ENCODE measurements around the gene OR7G3.

OR7G3 gene

GRCh38 chr19:9126900-9127405 is at the start of gene OR7G3:
Gene OR7G3 (minus strand): TSS chr19:9126950. CDS start chr19:9126950, 0 bp downstream.
- DNase-seq (ENCODE audit: low read depth, low spot score), result no peak

DNA sequence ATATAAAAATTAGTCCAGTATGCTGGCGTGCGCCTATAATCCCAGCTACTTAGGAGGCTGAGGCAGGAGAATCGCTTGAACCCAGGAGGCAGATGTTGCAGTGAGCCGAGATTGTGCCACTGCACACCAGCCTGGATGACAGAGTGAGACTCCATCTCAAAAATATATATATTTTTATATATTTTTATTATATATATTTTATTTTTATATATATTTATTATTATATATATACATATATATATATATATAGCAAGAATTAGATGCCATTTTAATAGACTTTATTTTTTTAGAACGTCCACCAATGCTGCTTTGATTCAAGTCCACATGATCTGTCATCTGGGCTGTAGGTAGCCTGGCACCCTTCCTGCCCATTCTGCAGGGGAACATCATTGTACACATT is 48.6 kb upstream of the OR7G3 start:
- no peak for DNase-seq (ENCODE audit: low read depth, low spot score)

GRCh38 chr19:9171393-9171991 is 44.7 kb upstream of the OR7G3 start:
- DNase-seq (ENCODE audit: low read depth, low spot score), result no peak

GRCh38 chr19:9166846-9167245 is 40.1 kb upstream of the OR7G3 start:
- no peak for DNase-seq (ENCODE audit: low read depth, low spot score)

DNA sequence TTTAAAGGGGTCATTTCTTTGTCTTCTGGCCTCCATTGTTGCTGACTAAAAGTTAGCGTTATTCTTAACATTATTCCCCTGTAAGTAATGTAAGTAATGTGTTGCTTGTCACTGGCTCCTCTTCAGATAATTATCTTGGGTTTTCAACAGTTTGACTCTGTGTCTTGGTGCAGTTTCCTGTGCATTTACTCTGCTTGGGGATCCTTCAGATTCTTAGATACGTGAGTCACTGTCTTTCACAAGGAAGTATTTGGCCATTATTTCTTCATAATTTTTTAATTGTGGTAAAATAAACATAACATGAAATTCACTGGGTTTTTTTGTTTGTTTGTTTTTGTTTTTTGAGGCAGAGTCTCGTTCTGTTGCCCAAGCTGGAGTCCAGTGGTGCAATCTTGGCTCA is 38.5 kb upstream of the OR7G3 start:
- no peak for DNase-seq (ENCODE audit: low read depth, low spot score)

DNA sequence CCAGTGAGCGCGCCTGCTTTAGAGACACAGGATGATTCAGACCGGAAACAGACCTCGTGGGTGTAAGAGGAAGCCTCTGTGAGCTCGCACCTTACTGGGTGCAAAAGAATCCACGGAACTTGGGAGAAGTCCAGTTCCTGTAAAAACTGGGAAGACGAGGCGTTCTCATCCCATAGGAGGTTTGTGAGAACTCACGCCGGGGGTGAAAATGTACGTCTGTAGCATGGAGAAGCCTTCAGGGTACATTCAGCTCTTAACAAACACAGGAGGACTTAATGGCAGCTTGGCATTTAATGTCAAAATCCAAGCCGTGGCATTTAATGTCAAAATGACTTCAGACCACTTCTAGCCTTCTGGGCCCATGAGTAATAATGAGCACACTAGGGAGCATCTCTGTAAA is 34.7 kb upstream of the OR7G3 start:
- no peak for DNase-seq (ENCODE audit: low read depth, low spot score)

DNA sequence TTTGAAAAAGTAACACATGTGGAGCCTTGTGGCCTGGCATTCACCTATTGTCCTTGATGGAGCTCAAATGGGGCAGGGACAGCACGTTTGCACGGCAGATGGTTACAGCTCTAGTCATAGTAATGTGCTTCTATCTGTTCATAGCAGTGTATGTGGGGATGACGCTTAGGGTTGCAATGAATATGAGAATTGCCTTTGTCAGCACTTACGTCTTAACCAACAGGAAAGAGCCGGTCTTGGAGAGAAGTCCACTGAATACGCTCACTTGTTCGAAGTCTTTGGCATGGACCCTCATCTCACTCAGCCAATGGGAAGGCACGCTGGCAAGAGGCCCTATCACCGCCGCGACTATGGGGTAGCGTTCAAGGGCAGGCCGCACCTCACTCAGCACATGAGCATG is 33.1 kb upstream of the OR7G3 start:
- no peak for DNase-seq (ENCODE audit: low read depth, low spot score)

DNA sequence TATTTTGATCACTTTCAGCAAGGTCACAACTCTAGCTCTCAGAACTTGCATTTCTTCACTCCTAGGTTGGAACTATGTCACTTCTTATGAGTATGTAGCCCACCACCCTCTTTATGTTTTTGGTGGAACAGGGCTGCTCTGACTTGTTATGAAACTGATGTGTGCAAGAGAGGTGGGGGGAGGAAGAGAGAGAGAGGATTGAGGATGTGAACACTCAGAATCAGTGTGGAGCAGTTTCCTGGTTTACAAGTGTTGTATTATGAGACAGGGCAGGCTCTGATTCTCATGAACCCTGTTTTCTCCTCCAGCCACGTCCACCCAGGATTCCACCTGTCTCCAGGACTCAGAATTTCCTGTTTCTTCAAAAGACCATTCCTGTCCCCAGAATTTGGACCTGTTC is 29.6 kb upstream of the OR7G3 start:
- DNase-seq (ENCODE audit: low read depth, low spot score), result no peak

DNA sequence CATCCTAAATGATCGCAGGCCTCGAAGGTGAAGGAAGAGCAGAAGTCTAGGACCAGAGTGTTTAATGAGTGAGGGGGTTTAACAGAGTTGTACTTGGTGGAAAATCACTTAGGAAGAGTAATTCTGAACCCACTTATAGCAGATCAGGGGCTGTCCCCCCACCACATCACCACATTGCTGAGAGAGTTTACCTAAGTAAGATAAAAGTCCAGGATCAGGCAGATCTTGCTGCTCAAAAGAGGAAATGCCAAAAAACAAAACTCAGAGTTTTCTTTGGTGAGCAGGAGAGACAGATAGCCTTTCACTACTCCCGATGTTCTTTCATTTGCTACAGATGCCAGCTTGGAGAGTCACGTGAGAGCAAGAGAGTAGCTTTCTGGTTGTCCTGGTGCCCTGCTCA is 28.8 kb upstream of the OR7G3 start:
- no peak for DNase-seq (ENCODE audit: low read depth, low spot score)

GRCh38 chr19:9151367-9151766 is 24.6 kb upstream of the OR7G3 start:
- DNase-seq (ENCODE audit: low read depth, low spot score), result no peak

DNA sequence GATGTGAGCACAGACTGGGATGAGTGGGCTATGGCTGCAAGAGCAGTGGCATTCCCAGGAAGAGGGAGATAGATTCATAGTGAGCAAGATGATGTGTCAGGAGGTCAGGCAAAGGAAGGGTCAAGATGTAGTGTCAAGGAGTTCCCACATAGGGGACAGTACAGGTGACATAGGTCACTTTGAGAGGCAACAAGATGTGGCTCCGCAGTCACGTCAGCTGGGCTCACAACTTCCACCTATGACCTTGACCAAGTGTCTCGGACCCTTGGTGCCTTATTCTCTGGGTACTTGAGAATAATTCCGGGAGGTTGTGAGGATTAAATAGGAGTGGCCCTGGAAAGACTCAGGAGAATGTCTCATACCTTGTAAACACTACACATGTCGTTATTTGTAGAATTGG is 23.9 kb upstream of the OR7G3 start:
- no peak for DNase-seq (ENCODE audit: low read depth, low spot score)

- no peak for DNase-seq (ENCODE audit: low read depth, low spot score)
These were observed 23.2 kb upstream of the OR7G3 start for GRCh38 chr19:9149997-9150396.

GRCh38 chr19:9148697-9149096 is 21.9 kb upstream of the OR7G3 start:
- DNase-seq (ENCODE audit: low read depth, low spot score), result no peak

DNA sequence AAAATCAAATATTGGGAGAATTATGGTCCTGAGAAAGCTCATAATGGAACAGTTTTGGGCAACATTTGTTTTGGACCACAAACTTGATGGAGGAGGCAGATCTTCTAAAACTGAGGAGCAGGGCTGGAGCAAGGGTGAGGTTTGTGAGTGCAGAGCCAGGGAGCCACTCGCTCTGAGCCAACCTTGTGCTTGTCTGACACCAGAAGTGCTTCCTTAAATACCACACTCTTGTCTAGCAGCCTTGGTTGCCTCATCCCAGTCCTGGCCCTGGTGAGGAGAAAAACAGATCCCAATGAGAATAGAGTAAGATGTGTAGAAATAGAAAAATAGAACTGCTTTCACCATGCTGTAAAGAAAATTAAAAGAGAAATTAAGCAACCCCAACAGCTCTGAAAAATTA is 20.1 kb upstream of the OR7G3 start:
- no peak for DNase-seq (ENCODE audit: low read depth, low spot score)

DNA sequence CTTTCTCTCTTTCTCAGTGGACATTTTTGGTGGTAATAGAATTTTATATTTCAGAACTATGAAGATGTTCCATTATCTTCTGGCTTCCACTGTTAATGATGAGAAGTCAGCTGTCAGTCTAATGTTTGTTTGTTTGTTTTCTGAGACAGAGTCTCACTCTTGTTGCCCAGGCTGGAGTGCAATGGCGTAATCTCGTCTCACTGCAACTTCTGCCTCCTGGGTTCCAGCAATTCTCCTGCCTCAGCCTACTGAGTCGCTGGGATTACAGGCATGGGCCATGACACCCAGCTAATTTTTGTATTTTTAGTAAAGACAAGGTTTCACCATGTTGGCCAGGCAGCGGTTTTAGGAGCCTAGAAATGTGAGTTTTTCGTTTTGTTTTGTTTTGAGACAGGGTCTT is 18.2 kb upstream of the OR7G3 start:
- no peak for DNase-seq (ENCODE audit: low read depth, low spot score)

DNA sequence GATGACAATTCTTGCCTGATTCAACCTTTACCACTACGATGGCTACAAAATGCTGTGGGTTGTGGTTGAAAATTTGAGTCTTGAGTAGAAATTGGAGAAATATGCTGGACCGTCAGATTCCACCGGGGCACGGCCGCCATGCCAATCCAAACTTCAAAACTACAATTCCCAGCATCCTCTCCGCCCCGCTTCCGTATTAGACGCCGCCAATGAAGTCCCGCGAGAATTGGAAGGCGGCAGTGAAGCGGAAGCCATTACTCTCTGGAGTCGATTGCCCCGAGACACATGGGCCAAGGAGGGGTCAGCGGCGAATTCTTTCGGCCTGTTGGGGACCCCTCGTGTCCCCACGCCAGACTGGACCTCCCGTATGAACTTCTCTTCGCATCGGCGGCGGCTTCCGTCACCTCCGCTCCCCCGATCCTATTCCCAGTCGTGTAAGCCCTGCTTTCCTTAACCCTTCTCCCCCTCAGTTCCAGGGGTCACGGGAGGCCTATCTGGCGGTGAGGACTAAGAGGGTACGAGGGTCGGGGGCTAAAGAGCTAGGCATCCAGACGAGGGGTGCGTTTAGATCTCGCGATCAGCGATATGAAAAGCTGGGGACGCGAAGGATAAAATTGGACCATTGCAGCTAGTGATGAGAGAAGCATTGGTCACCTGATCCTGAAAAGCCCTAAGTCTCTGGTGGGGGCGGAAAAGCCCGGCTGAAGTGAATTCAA is 13.6 kb upstream of the OR7G3 start, which contains the start of gene ZNF317:
Gene ZNF317, plus strand, starts transcription at position 239 of the 716 bp plus-strand sequence. CDS start 15,620 bp downstream, outside the sequence.
- peak; percentile 84 for DNase-seq (ENCODE audit: low read depth, low spot score)

- no peak for DNase-seq (ENCODE audit: low read depth, low spot score)
These were observed 12.9 kb upstream of the OR7G3 start for GRCh38 chr19:9139609-9140158.

DNA sequence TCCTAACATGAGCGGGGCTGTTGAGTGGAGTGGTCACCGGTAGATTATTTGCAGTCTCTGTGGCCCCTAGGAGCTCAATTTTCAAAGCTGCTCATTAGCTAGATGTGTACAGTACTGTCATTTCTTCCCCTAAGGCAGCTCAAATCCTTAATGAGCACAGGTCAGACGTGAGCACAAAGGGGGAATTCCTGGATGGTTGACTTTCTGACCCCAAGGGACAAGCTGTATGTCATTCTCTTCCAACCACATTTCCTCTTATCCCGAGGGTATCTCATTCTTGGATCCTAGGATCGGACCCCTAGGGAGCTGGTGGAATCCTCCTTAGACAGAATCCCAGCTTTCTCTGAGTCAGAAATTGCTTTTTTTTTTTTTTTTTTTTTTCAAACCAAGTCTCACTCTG is 5.7 kb upstream of the OR7G3 start:
- no peak for DNase-seq (ENCODE audit: low read depth, low spot score)

GRCh38 chr19:9130965-9131364 is 4.2 kb upstream of the OR7G3 start:
- DNase-seq (ENCODE audit: low read depth, low spot score), result no peak

GRCh38 chr19:9128171-9128570 is 1.4 kb upstream of the OR7G3 start:
- DNase-seq (ENCODE audit: low read depth, low spot score), result no peak

DNA sequence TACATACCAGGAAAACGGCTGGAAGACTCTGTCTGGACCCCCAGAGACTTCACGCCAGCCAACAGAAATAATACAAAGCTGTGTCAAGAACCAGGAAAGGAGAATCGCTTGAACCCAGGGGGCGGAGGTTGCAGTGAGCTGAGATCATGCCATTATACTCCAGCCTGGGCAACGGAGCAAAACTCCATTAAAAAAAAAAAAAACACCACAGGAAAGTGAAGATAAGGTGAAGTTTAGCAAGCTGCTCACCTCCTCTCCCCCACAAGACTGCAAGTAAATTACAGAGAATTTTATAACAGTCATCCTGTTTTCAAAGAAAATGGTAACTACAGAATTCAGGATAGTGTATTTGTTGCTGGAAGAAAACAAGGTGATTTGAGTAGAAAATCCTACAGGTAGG is 10.2 kb downstream of the OR7G3 start:
- no peak for DNase-seq (ENCODE audit: low read depth, low spot score)

DNA sequence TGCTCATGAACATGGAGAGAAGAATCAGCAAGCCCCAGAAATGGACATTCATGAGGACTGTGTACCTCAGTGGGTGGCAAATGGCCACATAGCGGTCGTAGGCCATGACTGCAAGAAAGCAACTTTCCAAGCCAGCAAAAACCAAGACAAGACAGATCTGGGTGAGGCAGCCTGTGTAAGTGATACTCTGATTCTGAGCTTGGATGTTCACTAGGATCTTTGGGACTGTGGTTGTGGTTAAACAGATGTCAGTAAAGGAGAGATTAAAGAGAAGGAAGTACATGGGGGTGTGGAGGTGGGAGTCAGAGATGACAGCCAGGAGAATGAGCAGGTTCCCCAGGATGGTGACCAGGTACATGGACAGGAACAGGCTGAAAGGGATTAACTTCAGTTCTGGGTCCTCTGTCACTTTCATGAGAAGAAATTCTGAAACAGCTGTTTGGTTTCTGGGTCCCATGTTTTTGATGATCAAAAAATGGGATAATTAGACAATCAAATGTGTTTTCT is 11.4 kb downstream of the OR7G3 start, which contains the start of gene OR7G1:
Gene OR7G1, minus strand, starts transcription at position 457 of the 507 bp plus-strand sequence. Its CDS starts 0 bp downstream, at position 457.
- DNase-seq (ENCODE audit: low read depth, low spot score), result no peak

DNA sequence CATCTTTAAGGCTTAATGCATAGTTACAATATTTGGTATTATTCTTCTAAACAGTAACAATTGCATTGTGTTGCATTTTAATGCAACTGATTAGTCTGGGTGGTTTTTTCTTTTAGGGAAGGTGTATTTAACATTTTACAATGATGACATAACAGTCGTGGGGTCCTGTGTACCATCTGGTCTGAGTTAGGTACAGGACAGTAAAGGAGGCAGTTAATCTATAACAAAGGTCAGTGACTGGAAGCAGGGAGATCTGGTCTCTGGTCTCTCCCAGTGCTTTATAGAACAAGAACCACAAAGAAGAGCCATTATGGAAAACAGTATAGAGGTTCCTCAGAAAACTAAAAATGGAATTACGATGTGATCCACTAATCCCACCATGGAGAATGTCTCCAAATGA is 16.8 kb downstream of the OR7G3 start:
- DNase-seq (ENCODE audit: low read depth, low spot score), result no peak
